BLaER1 treated with 17β-estradiol and CSF1 and Interleukin-3, amounts not matched to agents 10 nM and 100 nM (cell line): ENCODE data around the gene PSAP.
"Not testable (repeated sequence)": the region's sequence is repeated elsewhere in the genome, so short reads cannot be mapped to it uniquely, and the experiment has no call there.

Experiments used
- H3K27ac ChIP-seq, 11 experiments: shearing (Covaris generic); formaldehyde crosslinking; 2 replicates each; pipeline ENCODE4 v1.8.1; 2022
- H3K27me3 ChIP-seq, 11 experiments: shearing (Covaris generic); formaldehyde crosslinking; 2 replicates each; pipeline ENCODE4 v1.8.1; 2022
- H3K36me3 ChIP-seq, 11 experiments: shearing (Covaris generic); formaldehyde crosslinking; 2 replicates each; pipeline ENCODE4 v1.8.1; 2022
- H3K4me1 ChIP-seq, 10 experiments: shearing (Covaris generic); formaldehyde crosslinking; 2 replicates each; pipeline ENCODE4 v1.8.1; 2022
- H3K4me2 ChIP-seq, 11 experiments: shearing (Covaris generic); formaldehyde crosslinking; 2 replicates each; pipeline ENCODE4 v1.8.1; 2022
- H3K4me3 ChIP-seq, 10 experiments: shearing (Covaris generic); formaldehyde crosslinking; 2 replicates each; pipeline ENCODE4 v1.8.1; 2022
- H3K9ac ChIP-seq, 11 experiments: shearing (Covaris generic); formaldehyde crosslinking; 2 replicates each; pipeline ENCODE4 v1.8.1; 2022
- H3K9me3 ChIP-seq, 11 experiments: shearing (Covaris generic); formaldehyde crosslinking; replicated peaks in 1 of 11; 2 replicates each; pipeline ENCODE4 v1.8.1; 2022
- H4K20me1 ChIP-seq, 11 experiments: shearing (Covaris generic); formaldehyde crosslinking; 2 replicates each; pipeline ENCODE4 v1.8.1; 2022
- Cebpa-rat ChIP-seq, 11 experiments: shearing (Covaris generic); IDR thresholded peaks; 2 replicates each; pipeline ENCODE4 v1.8.1; 2022

PSAP gene

GRCh38 chr10:71888623-71889387 lies 37.8 kb upstream of the PSAP start:
- H3K4me2 ChIP-seq, result peak overlapping the region; percentile 91 to 99 (median 97)
- peak overlapping the region; percentile 93 to 100 (median 98) for H3K27ac ChIP-seq
- peaks cover 0 to 4% (median 0%) of the 10 kb centered on the region in 11 experiments; a peak in 1 of 22 replicates for H3K9me3 ChIP-seq
- H3K4me3 ChIP-seq, result peak overlapping the region; percentile 26 to 50 (median 40); a peak in 17 of 20 replicates
- TF ChIP-seq Cebpa-rat (IDR thresholded peaks at IDR 0.05), result peak; percentile 100
- peaks cover 37 to 94% (median 93%) of the 10 kb centered on the region in 10 experiments for H3K4me1 ChIP-seq
- peak overlapping the region; percentile 82 to 98 (median 86) for H3K9ac ChIP-seq
- no peaks in the 10 kb centered on the region for H3K27me3 ChIP-seq
- H4K20me1 ChIP-seq, result no peaks in the 10 kb centered on the region
- H3K36me3 ChIP-seq, result no peaks in the 10 kb centered on the region

GRCh38 chr10:71888248-71888622 lies 37.2 kb upstream of the PSAP start:
- Histone ChIP-seq H3K4me1 (peaks cover 43 to 94% (median 93%) of the 10 kb centered on the region in 10 experiments), H3K4me3 (peak overlapping the region in 8 of 10 experiments; percentile 17 to 49 (median 38); a peak in 11 of 20 replicates), H3K9ac (peak overlapping the region; percentile 81 to 95 (median 86)), H4K20me1 (no peaks in the 10 kb centered on the region), H3K4me2 (peak overlapping the region; percentile 76 to 94 (median 88)), H3K9me3 (peaks cover 0 to 4% (median 0%) of the 10 kb centered on the region in 11 experiments; a peak in 1 of 22 replicates), H3K27ac (peak overlapping the region; percentile 93 to 100 (median 98)), H3K36me3 (no peaks in the 10 kb centered on the region), H3K27me3 (no peaks in the 10 kb centered on the region)
- no peak for TF ChIP-seq Cebpa-rat (IDR thresholded peaks at IDR 0.05)

- Histone ChIP-seq H3K9ac (peak overlapping the region; percentile 81 to 95 (median 86)), H3K27ac (peak overlapping the region; percentile 93 to 100 (median 98)), H3K4me2 (peak overlapping the region; percentile 76 to 94 (median 88)), H3K9me3 (peaks cover 0 to 4% (median 0%) of the 10 kb centered on the region in 11 experiments; a peak in 1 of 22 replicates), H3K4me3 (peak overlapping the region in 7 of 10 experiments; percentile 17 to 49 (median 41); a peak in 10 of 20 replicates), H4K20me1 (no peaks in the 10 kb centered on the region), H3K4me1 (peaks cover 46 to 94% (median 93%) of the 10 kb centered on the region in 10 experiments), H3K27me3 (no peaks in the 10 kb centered on the region), H3K36me3 (no peaks in the 10 kb centered on the region)
- TF ChIP-seq Cebpa-rat (IDR thresholded peaks at IDR 0.05), result peak in 8 of 11 experiments; percentile 27 to 76 (median 68); a peak in 8 of 22 replicates
Observed at GRCh38 chr10:71887743-71888142, 36.7 kb upstream of the PSAP start.

- peak overlapping the region; percentile 22 to 84 (median 63); a peak in 21 of 22 replicates for H3K27ac ChIP-seq
- no peaks in the 10 kb centered on the region for H3K27me3 ChIP-seq
- H3K9me3 ChIP-seq, result peaks cover 0 to 4% (median 0%) of the 10 kb centered on the region in 11 experiments; a peak in 1 of 22 replicates
- TF ChIP-seq Cebpa-rat (IDR thresholded peaks at IDR 0.05), result no peak
- H3K4me1 ChIP-seq, result peaks cover 45 to 100% (median 98%) of the 10 kb centered on the region in 10 experiments
- no peaks in the 10 kb centered on the region for H3K36me3 ChIP-seq
- peak overlapping the region; percentile 37 to 94 (median 74) for H3K4me2 ChIP-seq
- H3K4me3 ChIP-seq, result no peak overlapping the region
- no peaks in the 10 kb centered on the region for H4K20me1 ChIP-seq
- H3K9ac ChIP-seq, result peak overlapping the region in 7 of 11 experiments; percentile 5 to 45 (median 23); a peak in 12 of 22 replicates
Observed at GRCh38 chr10:71882813-71883659, 32.0 kb upstream of the PSAP start.

- Histone ChIP-seq H3K27ac (peak overlapping the region in 10 of 11 experiments; percentile 45 to 84 (median 58); a peak in 18 of 22 replicates), H3K36me3 (no peaks in the 10 kb centered on the region), H3K4me2 (peak overlapping the region in 9 of 11 experiments; percentile 54 to 94 (median 86); a peak in 17 of 22 replicates), H3K27me3 (no peaks in the 10 kb centered on the region), H3K4me3 (no peak overlapping the region), H3K9me3 (peaks cover 0 to 8% (median under 1%) of the 10 kb centered on the region in 11 experiments; a peak in 7 of 22 replicates), H3K9ac (peak overlapping the region in 7 of 11 experiments; percentile 2 to 48 (median 39); a peak in 6 of 22 replicates), H3K4me1 (peaks cover 41 to 99% (median 96%) of the 10 kb centered on the region in 10 experiments), H4K20me1 (no peaks in the 10 kb centered on the region)
- no peak for TF ChIP-seq Cebpa-rat (IDR thresholded peaks at IDR 0.05)
Observed at GRCh38 chr10:71881647-71882355, 30.8 kb upstream of the PSAP start.

- not testable (repeated sequence) for H4K20me1 ChIP-seq, H3K4me3 ChIP-seq, H3K36me3 ChIP-seq, H3K27me3 ChIP-seq
- peak overlapping the region in 9 of 11 experiments; percentile 5 to 48 (median 29); a peak in 10 of 22 replicates for H3K9ac ChIP-seq
- peaks cover 41 to 93% (median 90%) of the 10 kb centered on the region in 10 experiments for H3K4me1 ChIP-seq
- H3K27ac ChIP-seq, result peak overlapping the region in 10 of 11 experiments; percentile 45 to 84 (median 58); a peak in 20 of 22 replicates
- peak overlapping the region in 10 of 11 experiments; percentile 12 to 94 (median 80); a peak in 18 of 22 replicates for H3K4me2 ChIP-seq
- peaks cover 0 to 13% (median 6%) of the 10 kb centered on the region in 11 experiments; a peak in 12 of 22 replicates for H3K9me3 ChIP-seq
Observed at GRCh38 chr10:71881307-71881624, 30.2 kb upstream of the PSAP start.

GRCh38 chr10:71880425-71881306 lies 29.6 kb upstream of the PSAP start:
- TF ChIP-seq Cebpa-rat (IDR thresholded peaks at IDR 0.05), result no peak
- Histone ChIP-seq H4K20me1 (no peaks in the 10 kb centered on the region), H3K27ac (peak overlapping the region; percentile 2 to 84 (median 54); a peak in 20 of 22 replicates), H3K4me1 (peaks cover 41 to 87% (median 84%) of the 10 kb centered on the region in 10 experiments), H3K36me3 (no peaks in the 10 kb centered on the region), H3K9me3 (peaks cover 0 to 13% (median 6%) of the 10 kb centered on the region in 11 experiments; a peak in 12 of 22 replicates), H3K27me3 (no peaks in the 10 kb centered on the region), H3K4me3 (no peak overlapping the region), H3K4me2 (peak overlapping the region; percentile 12 to 94 (median 74); a peak in 19 of 22 replicates), H3K9ac (peak overlapping the region in 9 of 11 experiments; percentile 5 to 48 (median 29); a peak in 9 of 22 replicates)
